Activated CD4-positive, alpha-beta T cell treated with anti-CD3 and anti-CD28 coated beads for 36 hours (primary cell): Measurements from ENCODE around the gene BCAP31. TPM values are rescaled to one million over a fixed set of nuclear protein-coding genes. Genes with fewer than 3 reads are reported as not detected.
"Not testable (repeated sequence)": the region's sequence is repeated elsewhere in the genome, so short reads cannot be mapped to it uniquely, and the experiment has no call there.

Experiments
- ATAC-seq: fragments of 200-7000 bp; cut with Tn5 transposase; one replicate; pipeline ENCODE4 v1.10.0; 2021; ENCODE audit warnings: mild to moderate bottlenecking, moderate library complexity
- CTCF ChIA-PET: fragments of 350-600 bp; sonication (Branson Sonifier 250); formaldehyde crosslinking; loops from one replicate; lab custom pipeline; 2021; ENCODE audit warnings: antibody characterized with exemption; lab: Charles Lee
- POLR2A ChIA-PET: fragments of 350-600 bp; sonication (Branson Sonifier 250); formaldehyde crosslinking; loops from one replicate; lab custom pipeline; 2021; ENCODE audit warnings: antibody characterized with exemption, inconsistent platforms; lab: Charles Lee
- DNase-seq: peaks from one replicate; pipeline ENCODE4 v3.0.0-alpha.2; 2020
- H3K27ac Mint-ChIP-seq: one replicate; pipeline ENCODE4 v1.8.0; 2021; ENCODE audit warnings: mixed read lengths
- H3K27me3 Mint-ChIP-seq: one replicate; pipeline ENCODE4 v1.8.0; 2021; ENCODE audit warnings: mixed read lengths
- H3K36me3 Mint-ChIP-seq: one replicate; pipeline ENCODE4 v1.8.0; 2021; ENCODE audit warnings: low read depth, mixed read lengths
- H3K4me1 Mint-ChIP-seq: one replicate; pipeline ENCODE4 v1.8.0; 2021; ENCODE audit warnings: mixed read lengths
- H3K4me3 Mint-ChIP-seq: one replicate; pipeline ENCODE4 v1.8.0; 2021; ENCODE audit warnings: mild to moderate bottlenecking, moderate library complexity, mixed read lengths
- H3K9me3 Mint-ChIP-seq: one replicate; pipeline ENCODE4 v1.8.0; 2021; ENCODE audit warnings: low read depth, mixed read lengths
- intact Hi-C, 2 experiments: fragments of 100-400 bp; cut with DNase I in 1 of 2; cut with micrococcal nuclease in 1 of 2; formaldehyde crosslinking; loops; one replicate each; pipeline versions ENCODE4 v1.14.2 to v1.15.1; 2022 to 2024; cut with DNase I, micrococcal nuclease
- total RNA-seq, 2 experiments: library from RNA; stranded (reverse); gene quantifications; one replicate each; pipeline ENCODE4 v1.2.3, GENCODE V29; 2021

The BCAP31 gene
- total RNA-seq, 2 experiments from 2014 or later = 78.0 to 106 TPM

GRCh38 chrX:153697924-153698865 lies 26.0 kb downstream of the BCAP31 start:
- POLR2A ChIA-PET = no interaction called here
- no peaks in the 10 kb centered on the region for H3K9me3 Mint-ChIP-seq
- H3K27me3 Mint-ChIP-seq = no peaks in the 10 kb centered on the region
- ATAC-seq (no peak), DNase-seq (no peak)
- intact Hi-C loops = no loop called here
- H3K4me1 Mint-ChIP-seq = no peaks in the 10 kb centered on the region
- peaks cover 11% of the 10 kb centered on the region for H3K36me3 Mint-ChIP-seq
- no peak overlapping the region for H3K4me3 Mint-ChIP-seq
- CTCF ChIA-PET = no interaction called here
- H3K27ac Mint-ChIP-seq = no peak overlapping the region

DNA sequence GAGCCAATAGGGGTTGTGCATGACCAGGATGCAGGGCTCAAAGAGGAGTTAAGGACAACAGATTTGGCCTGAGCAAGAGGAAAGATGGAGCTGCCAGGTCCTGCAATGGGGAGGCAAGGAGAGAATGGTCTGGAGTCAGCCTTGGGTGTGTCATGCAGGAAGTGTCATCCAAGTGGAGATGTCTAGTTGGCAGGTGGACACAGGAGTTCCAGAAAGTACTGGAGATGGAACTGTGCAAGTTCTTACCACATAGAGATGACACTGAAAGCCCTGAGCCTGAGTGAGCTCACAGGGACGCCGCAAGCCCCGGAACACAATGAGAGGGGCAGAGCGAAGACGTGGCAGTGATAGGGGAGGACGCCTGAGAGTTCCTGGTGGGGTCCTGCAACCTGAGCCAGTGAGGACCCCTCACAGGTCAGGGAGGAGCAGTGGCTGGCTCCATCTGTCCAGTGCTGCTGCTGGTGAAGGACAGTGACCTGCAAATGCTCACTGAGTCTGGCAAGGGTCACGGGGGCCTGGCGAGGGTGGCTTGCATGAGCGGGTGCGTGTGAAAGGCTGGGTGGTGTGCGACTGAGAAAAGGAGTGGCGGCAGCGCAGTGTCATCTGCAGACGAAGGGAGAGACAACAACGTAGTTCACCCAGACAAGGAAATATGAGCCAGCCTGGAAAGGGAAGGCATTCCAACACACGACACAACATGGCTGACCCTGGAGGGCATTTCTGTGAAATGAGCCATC lies 27.0 kb downstream of the BCAP31 start:
- POLR2A ChIA-PET, H3K9me3 Mint-ChIP-seq, ATAC-seq, H3K4me3 Mint-ChIP-seq, intact Hi-C loops, CTCF ChIA-PET, H3K27ac Mint-ChIP-seq, DNase-seq, H3K27me3 Mint-ChIP-seq, H3K4me1 Mint-ChIP-seq: not testable (repeated sequence)
- peaks cover 11% of the 10 kb centered on the region for H3K36me3 Mint-ChIP-seq

DNA sequence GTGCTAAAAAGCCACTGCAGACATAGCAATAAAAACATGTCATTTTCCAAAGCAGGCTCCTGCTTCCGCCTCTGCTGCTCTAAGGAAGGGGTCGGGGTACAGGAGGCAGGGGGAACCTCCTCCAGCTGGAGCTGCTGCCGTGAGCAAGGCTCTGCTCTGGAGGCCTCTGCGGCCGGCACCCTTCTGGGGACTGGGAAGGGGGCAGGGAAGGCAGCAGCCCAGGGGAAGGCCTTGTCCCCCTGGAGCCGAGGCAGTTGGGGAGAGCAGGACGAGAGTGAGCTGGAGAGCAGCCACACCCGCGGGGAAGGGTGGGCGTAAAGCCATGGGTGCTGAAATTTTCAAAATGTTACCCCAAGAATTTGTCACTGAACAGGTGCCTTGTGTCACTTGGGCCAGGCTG lies 27.6 kb downstream of the BCAP31 start:
- H3K9me3 Mint-ChIP-seq, DNase-seq, H3K27me3 Mint-ChIP-seq, intact Hi-C loops, ATAC-seq, H3K4me1 Mint-ChIP-seq, CTCF ChIA-PET, H3K27ac Mint-ChIP-seq, POLR2A ChIA-PET, H3K4me3 Mint-ChIP-seq: not testable (repeated sequence)
- H3K36me3 Mint-ChIP-seq = peaks cover 11% of the 10 kb centered on the region

- Mint-ChIP-seq H3K4me3 (no peak overlapping the region), H3K27me3 (no peaks in the 10 kb centered on the region), H3K9me3 (no peaks in the 10 kb centered on the region), H3K36me3 (peaks cover 11% of the 10 kb centered on the region), H3K4me1 (no peaks in the 10 kb centered on the region), H3K27ac (no peak overlapping the region)
- intact Hi-C loops = no loop called here
- ATAC-seq (no peak), DNase-seq (no peak)
- ChIA-PET POLR2A (no interaction called here), CTCF (no interaction called here)
These were observed 28.1 kb downstream of the BCAP31 start for GRCh38 chrX:153696100-153696499.

GRCh38 chrX:153694687-153695270 lies 29.4 kb downstream of the BCAP31 start:
- ChIA-PET CTCF (no interaction called here), POLR2A (no interaction called here)
- intact Hi-C loops = no loop called here
- Mint-ChIP-seq H3K27ac (no peak overlapping the region), H3K9me3 (no peaks in the 10 kb centered on the region), H3K27me3 (no peaks in the 10 kb centered on the region), H3K4me1 (no peaks in the 10 kb centered on the region), H3K4me3 (no peak overlapping the region), H3K36me3 (peaks cover 7% of the 10 kb centered on the region)
- ATAC-seq (no peak), DNase-seq (no peak)

GRCh38 chrX:153694256-153694655 lies 29.9 kb downstream of the BCAP31 start:
- POLR2A ChIA-PET, H3K4me1 Mint-ChIP-seq, H3K27ac Mint-ChIP-seq, ATAC-seq, CTCF ChIA-PET, intact Hi-C loops, H3K4me3 Mint-ChIP-seq, DNase-seq, H3K27me3 Mint-ChIP-seq, H3K9me3 Mint-ChIP-seq, H3K36me3 Mint-ChIP-seq: not testable (repeated sequence)

DNA sequence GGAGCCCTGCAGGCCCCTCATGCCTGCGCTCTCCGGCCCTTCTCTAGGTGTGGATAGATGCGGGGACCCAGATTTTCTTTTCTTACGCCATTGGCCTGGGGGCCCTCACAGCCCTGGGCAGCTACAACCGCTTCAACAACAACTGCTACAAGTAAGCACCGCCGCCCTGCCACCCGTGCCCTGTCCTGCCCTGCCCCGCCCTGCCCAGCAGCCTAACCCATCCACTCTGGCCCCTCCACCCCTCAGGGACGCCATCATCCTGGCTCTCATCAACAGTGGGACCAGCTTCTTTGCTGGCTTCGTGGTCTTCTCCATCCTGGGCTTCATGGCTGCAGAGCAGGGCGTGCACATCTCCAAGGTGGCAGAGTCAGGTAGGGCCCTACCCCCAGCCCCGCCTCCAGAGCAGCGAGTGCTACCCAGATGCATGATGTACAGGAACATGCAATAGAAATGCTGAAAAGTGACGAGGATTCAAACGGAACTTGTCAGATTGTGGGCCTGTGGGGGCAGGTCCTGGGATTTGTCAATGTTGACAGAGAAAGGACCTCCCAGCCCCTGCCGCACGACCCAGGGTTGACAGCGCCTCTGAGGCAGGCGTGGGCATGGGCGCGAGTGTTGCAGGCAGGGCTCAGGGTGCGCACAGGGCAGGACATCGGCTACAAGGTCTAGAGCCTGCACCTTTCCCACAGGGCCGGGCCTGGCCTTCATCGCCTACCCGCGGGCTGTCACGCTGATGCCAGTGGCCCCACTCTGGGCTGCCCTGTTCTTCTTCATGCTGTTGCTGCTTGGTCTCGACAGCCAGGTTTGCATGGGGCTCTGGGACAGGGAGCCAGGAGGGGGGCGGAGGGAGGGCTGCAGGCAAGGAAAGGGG lies 30.7 kb downstream of the BCAP31 start:
- no peak for ATAC-seq
- Mint-ChIP-seq H3K36me3 (peaks cover 7% of the 10 kb centered on the region), H3K4me3 (no peak overlapping the region), H3K27ac (no peak overlapping the region), H3K4me1 (no peaks in the 10 kb centered on the region), H3K27me3 (no peaks in the 10 kb centered on the region), H3K9me3 (no peaks in the 10 kb centered on the region)
- intact Hi-C loops = no loop called here
- no peak for DNase-seq
- POLR2A ChIA-PET = no interaction called here
- CTCF ChIA-PET = no interaction called here

GRCh38 chrX:153692611-153693156 lies 31.5 kb downstream of the BCAP31 start:
- POLR2A ChIA-PET = no interaction called here

DNA sequence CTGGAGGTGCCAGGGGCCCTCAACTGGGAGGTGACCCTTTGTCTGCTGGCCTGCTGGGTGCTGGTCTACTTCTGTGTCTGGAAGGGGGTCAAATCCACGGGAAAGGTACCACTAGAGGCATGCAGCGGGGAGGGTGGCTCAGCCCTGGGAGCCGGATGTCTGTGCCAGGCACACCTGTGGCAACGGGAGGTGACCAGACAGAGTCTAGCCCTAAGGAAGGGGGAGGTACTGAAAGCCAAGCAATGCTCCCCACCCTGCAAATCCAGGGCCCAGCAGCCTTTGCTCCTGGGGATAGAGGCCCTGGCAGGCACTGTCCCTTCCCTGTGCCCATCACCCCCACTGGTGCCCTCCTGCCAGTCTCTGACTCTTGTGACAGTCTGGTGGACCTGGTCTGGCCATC lies 32.2 kb downstream of the BCAP31 start:
- H3K27me3 Mint-ChIP-seq = no peaks in the 10 kb centered on the region
- no peaks in the 10 kb centered on the region for H3K9me3 Mint-ChIP-seq
- DNase-seq (no peak), ATAC-seq (no peak)
- peaks cover 2% of the 10 kb centered on the region for H3K36me3 Mint-ChIP-seq
- H3K4me3 Mint-ChIP-seq = no peak overlapping the region
- intact Hi-C loops = no loop called here
- POLR2A ChIA-PET = no interaction called here
- no peaks in the 10 kb centered on the region for H3K4me1 Mint-ChIP-seq
- CTCF ChIA-PET = interaction anchor here (0.6 kb wide), 1 partner anchor 279 kb away, joined by 5 read pairs; the partner anchor contains the start of gene HCFC1
- no peak overlapping the region for H3K27ac Mint-ChIP-seq

More at GRCh38 chrX:153692611-153693156, 31.5 kb downstream of the BCAP31 start:
- ATAC-seq (no peak), DNase-seq (no peak)
- H3K4me1 Mint-ChIP-seq = no peaks in the 10 kb centered on the region
- intact Hi-C loops = no loop called here
- CTCF ChIA-PET = no interaction called here
- H3K36me3 Mint-ChIP-seq = peaks cover 7% of the 10 kb centered on the region
- H3K27ac Mint-ChIP-seq = no peak overlapping the region
- no peaks in the 10 kb centered on the region for H3K27me3 Mint-ChIP-seq
- no peak overlapping the region for H3K4me3 Mint-ChIP-seq
- H3K9me3 Mint-ChIP-seq = no peaks in the 10 kb centered on the region

GRCh38 chrX:153691032-153691827 lies 33.0 kb downstream of the BCAP31 start:
- H3K4me3 Mint-ChIP-seq, H3K9me3 Mint-ChIP-seq, DNase-seq, H3K4me1 Mint-ChIP-seq, H3K27ac Mint-ChIP-seq, POLR2A ChIA-PET, ATAC-seq, H3K27me3 Mint-ChIP-seq, H3K36me3 Mint-ChIP-seq, intact Hi-C loops: not testable (repeated sequence)
- CTCF ChIA-PET = interaction anchor here (0.6 kb wide), 1 partner anchor 280 kb away, joined by 5 read pairs; the partner anchor contains the start of gene HCFC1
